ENCODE data around the gene RELCH. TPM values are rescaled to one million over a fixed set of nuclear protein-coding genes. Genes with fewer than 3 reads are reported as not detected.

The RELCH gene
- total and polyA plus RNA-seq, 9 donors = 11.2 to 32.7 (median 23.6) TPM

DNA sequence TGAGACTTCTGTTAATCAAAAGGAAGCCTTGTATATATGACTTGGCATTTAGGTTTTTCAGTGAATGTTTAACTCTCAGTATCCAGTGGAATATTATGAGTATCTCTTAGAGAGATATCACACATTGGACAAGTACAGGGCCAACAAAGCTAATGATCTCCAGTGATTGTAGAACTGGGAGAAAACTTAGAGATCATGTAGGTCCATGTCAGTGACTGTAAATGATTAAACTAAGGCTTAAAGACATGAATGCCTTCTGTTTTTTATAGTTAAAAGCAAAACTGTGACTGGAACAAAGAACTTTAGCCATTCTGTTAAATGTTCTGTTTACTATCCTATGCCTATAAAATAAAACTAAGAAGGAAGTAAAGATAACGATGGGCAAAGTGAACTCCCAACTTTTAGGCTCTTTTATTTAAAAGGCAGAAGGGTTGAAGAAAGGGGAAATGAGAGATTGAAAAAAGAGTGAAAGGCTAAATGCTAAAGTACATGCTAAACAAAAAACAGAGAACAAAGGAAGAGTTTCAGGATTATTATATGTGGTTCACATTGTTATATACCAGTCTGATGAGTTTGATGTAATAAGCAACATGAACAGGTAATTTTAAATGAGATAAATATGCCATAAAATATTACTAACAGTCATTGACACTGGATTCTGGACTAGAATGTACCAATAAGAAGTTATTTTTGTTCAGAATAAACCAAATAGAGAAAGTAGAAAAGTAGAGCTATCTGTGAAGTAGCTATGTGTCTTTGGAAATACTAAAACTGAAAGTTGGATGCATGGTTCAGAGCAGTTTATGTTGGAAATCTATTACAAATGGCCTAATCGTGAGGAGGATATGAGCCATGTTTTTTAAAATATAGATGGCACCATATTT, 101.0 kb downstream of the RELCH start:
- Histone ChIP-seq H3K4me3 (no peak overlapping the region), H3K9me3 (no peaks in the 10 kb centered on the region), H3K36me3 (no peaks in the 10 kb centered on the region), H3K4me1 (ENCODE audit: insufficient read depth) (no peaks in the 10 kb centered on the region), H3K27ac (no peak overlapping the region), H3K27me3 (no peaks in the 10 kb centered on the region)
- 93 to 95% (median 94%) methylated on average over 2 of the region's 2 CpGs for WGBS, 3 donors
- DNase-seq = no peak
- intact Hi-C loops (cut with DNase I) = no loop called here
- TF ChIP-seq POLR2A (IDR thresholded peaks at IDR 0.05) (no peak), EP300 (IDR thresholded peaks at IDR 0.05) (no peak)
- TF ChIP-seq, protein P1, sequence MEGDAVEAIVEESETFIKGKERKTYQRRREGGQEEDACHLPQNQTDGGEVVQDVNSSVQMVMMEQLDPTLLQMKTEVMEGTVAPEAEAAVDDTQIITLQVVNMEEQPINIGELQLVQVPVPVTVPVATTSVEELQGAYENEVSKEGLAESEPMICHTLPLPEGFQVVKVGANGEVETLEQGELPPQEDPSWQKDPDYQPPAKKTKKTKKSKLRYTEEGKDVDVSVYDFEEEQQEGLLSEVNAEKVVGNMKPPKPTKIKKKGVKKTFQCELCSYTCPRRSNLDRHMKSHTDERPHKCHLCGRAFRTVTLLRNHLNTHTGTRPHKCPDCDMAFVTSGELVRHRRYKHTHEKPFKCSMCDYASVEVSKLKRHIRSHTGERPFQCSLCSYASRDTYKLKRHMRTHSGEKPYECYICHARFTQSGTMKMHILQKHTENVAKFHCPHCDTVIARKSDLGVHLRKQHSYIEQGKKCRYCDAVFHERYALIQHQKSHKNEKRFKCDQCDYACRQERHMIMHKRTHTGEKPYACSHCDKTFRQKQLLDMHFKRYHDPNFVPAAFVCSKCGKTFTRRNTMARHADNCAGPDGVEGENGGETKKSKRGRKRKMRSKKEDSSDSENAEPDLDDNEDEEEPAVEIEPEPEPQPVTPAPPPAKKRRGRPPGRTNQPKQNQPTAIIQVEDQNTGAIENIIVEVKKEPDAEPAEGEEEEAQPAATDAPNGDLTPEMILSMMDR (IDR thresholded peaks at IDR 0.05) = no peak

DNA sequence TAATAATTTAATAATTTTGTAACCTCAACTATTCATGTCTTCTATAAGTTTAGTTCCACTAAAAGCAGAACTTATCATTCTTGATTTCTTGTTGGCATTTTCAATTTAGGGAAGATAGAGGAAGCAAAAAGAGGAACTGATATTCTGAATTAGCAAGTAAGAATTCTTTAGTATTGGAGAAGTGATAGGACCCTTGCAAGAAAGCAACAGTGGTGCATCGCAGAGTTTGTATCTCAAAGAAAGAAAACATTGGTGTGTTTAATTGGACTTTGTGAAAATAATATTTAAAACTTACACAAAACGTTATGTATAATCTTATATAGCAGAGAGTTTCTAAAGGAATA, 101.6 kb downstream of the RELCH start:
- no peak overlapping the region for H3K27ac ChIP-seq
- H3K9me3 ChIP-seq = no peaks in the 10 kb centered on the region
- no peak for TF ChIP-seq EP300 (IDR thresholded peaks at IDR 0.05)
- no peak for DNase-seq
- WGBS, 3 donors = 91 to 94% (median 91%) methylated on average over 2 of the region's 2 CpGs
- no peaks in the 10 kb centered on the region for H3K4me1 ChIP-seq (ENCODE audit: insufficient read depth)
- no peaks in the 10 kb centered on the region for H3K36me3 ChIP-seq
- no peak overlapping the region for H3K4me3 ChIP-seq
- intact Hi-C loops (cut with DNase I) = no loop called here
- no peaks in the 10 kb centered on the region for H3K27me3 ChIP-seq

DNA sequence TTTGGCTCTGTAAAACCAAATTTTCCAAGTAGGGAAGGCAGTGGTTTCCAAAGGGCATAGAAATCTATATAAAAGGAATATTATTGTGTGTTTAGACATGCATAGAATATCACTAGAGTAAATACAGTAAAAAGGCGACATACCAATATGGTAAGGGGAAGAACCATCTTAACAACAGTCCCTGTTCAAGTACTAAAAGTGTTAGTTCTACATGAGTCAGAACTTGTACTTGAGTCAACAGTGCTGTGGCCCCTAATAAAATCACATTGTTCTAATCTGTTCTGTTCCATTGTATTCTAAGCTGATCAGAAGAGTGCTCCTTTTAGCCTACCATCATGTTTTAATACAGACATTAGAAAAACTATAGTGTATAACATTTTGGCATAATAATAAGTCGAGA, 102.0 kb downstream of the RELCH start:
- H3K36me3 ChIP-seq = no peaks in the 10 kb centered on the region
- WGBS, 3 donors = 94 to 99% (median 98%) methylated on average over 2 of the region's 2 CpGs

DNA sequence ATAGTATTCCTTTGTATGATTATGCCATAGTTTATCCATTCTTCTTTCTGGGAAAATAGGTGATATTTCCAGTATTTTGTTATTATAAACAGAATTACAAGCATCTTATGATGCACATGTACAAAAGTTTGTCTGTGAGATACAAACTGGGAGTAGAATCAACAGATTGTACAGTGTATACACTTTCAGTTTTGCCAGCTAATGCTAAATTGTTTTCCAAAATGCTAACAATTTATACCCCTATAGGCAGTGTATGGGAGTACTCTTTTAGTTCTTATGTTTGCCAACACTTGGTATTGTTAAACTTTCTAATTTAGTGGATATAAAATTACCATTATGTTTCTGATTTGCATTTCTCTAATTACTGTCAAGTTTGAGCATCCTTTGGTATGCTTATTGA, 107.0 kb downstream of the RELCH start:
- DNase-seq = no peak
- H3K36me3 ChIP-seq = no peaks in the 10 kb centered on the region
- H3K4me1 ChIP-seq (ENCODE audit: insufficient read depth) = no peaks in the 10 kb centered on the region
- no peak overlapping the region for H3K27ac ChIP-seq
- no peaks in the 10 kb centered on the region for H3K27me3 ChIP-seq
- intact Hi-C loops (cut with DNase I) = no loop called here
- H3K9me3 ChIP-seq = no peaks in the 10 kb centered on the region
- H3K4me3 ChIP-seq = no peak overlapping the region
- TF ChIP-seq, protein P1 (IDR thresholded peaks at IDR 0.05) = no peak
- no peak for TF ChIP-seq POLR2A (IDR thresholded peaks at IDR 0.05)
- no peak for TF ChIP-seq EP300 (IDR thresholded peaks at IDR 0.05)

More for the DNA sequence above, 102.0 kb downstream of the RELCH start:
- DNase-seq = no peak
- no peak overlapping the region for H3K27ac ChIP-seq
- H3K9me3 ChIP-seq = no peaks in the 10 kb centered on the region
- intact Hi-C loops (cut with DNase I) = no loop called here
- H3K27me3 ChIP-seq = no peaks in the 10 kb centered on the region
- no peaks in the 10 kb centered on the region for H3K4me1 ChIP-seq (ENCODE audit: insufficient read depth)
- TF ChIP-seq EP300 (IDR thresholded peaks at IDR 0.05) = no peak
- TF ChIP-seq, protein P1 (IDR thresholded peaks at IDR 0.05) = no peak
- H3K4me3 ChIP-seq = no peak overlapping the region

DNA sequence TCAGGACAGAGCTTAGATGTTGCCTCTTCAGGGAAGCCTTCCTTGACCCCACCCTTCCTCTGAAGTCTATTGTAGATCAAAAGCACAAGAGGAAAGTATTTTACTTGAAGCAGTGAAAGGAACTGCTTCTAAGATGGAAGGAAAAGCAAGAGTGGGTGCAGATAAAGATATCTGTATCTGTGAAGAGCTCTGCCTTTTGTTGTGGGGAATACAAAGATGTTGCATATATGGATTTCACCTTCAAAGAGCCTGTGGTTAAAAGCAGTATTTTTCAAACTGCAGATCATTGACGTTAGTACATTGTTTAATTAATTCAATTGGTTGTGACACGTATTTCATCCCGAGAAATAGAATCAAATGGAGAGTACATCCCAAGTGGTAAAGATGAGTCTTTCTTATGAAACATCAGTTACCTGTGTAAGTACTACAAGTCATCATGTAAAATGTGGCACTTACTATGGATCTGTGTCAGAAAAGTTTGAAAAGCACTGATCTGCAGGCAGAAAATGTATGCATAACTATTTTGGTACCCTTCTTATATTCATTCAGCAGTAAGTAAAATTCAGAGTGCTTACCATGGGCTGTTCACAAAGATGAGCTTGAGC, 113.4 kb downstream of the RELCH start:
- no peak overlapping the region for H3K27ac ChIP-seq
- intact Hi-C loops (cut with DNase I) = no loop called here
- H3K4me1 ChIP-seq (ENCODE audit: insufficient read depth) = no peaks in the 10 kb centered on the region
- WGBS, 3 donors = 94 to 95% (median 95%) methylated on average over 3 of the region's 3 CpGs
- no peaks in the 10 kb centered on the region for H3K27me3 ChIP-seq
- no peaks in the 10 kb centered on the region for H3K9me3 ChIP-seq
- no peak for DNase-seq
- TF ChIP-seq EP300 (IDR thresholded peaks at IDR 0.05) (no peak), POLR2A (IDR thresholded peaks at IDR 0.05) (no peak)
- TF ChIP-seq, protein P1 (IDR thresholded peaks at IDR 0.05) = no peak
- H3K36me3 ChIP-seq = no peaks in the 10 kb centered on the region
- no peak overlapping the region for H3K4me3 ChIP-seq

Measured in ovary (tissue), 9 donors.